Neutrophil (primary cell): ENCODE measurements around the gene AHNAK.

ENCODE experiments used
- H3K27ac ChIP-seq: fragments of 200-600 bp; sonication (generic); 2 replicates; pipeline ENCODE4 v1.5.1; 2016; ENCODE audit warnings: mild to moderate bottlenecking, moderate library complexity
- H3K27me3 ChIP-seq: fragments of 200-600 bp; sonication (generic); 2 replicates; pipeline ENCODE4 v1.6.0; 2016; ENCODE audit warnings: mild to moderate bottlenecking
- H3K36me3 ChIP-seq: fragments of 200-600 bp; sonication (generic); 2 replicates; pipeline ENCODE4 v1.5.1; 2017
- H3K4me1 ChIP-seq, 2 experiments: fragments of 200-600 bp in 1 of 2; sonication (generic) in 1 of 2; 1 replicate in 1 of 2; 2 replicates in 1 of 2; pipeline versions ENCODE4 v1.5.1 to v1.6.1; 2013 to 2016; ENCODE audit warnings: low read depth in 1 of 2, low read length in 1 of 2, mild to moderate bottlenecking in 1 of 2, moderate library complexity in 1 of 2; ENCODE audit not compliant: control insufficient read depth in 1 of 2, insufficient read depth in 1 of 2
- H3K4me3 ChIP-seq, 2 experiments: fragments of 200-600 bp in 1 of 2; sonication (generic) in 1 of 2; 1 replicate in 1 of 2; 2 replicates in 1 of 2; pipeline ENCODE4 v1.5.1; 2013 to 2016; ENCODE audit warnings: low read depth in 1 of 2, low read length in 1 of 2, mild to moderate bottlenecking in 1 of 2, moderate library complexity in 1 of 2
- H3K9me3 ChIP-seq: fragments of 200-600 bp; sonication (generic); 2 replicates; pipeline ENCODE4 v1.5.1; 2016
- TF ChIP-seq, protein P1 (sequence below): fragments of 200-600 bp; sonication (generic); IDR thresholded peaks from 2 replicates; pipeline ENCODE4 v1.5.1; 2016; ENCODE audit warnings: antibody characterized with exemption

The AHNAK gene

DNA sequence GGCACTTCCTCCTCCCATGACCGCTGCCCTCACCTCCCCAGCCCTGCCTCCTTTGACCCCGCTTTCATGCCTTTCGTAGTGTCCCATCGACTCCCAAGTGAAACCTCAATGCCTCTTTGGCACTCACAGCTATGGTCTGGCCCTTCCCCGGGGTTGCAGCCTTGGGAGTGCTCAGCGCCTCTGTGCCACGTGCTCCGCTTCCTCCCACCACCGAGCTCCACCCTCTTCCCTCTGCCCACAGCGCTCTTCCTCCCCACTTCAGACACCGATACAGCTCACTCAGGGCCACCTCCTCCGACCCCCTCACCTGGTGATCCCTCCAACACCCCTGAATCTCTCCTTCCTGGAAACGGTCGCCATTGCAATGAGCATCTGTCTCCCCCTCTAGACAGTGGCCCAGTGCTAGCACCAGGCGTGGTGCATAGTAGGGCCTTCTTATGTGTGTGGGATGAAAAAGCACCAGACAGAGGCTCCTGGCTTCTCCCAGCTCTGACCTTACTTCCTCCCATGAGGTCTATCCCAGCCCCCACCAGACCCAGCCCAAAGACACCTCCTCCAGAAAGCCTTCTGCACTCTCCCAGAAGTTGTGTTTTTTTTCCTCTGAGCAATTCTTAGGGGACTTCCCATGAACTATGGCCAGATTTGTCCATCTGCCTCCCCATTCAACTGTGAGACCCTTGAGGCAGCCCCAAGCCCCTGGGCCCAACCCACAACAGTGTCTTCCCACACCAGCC is 144.2 kb downstream of the AHNAK start:
- Histone ChIP-seq H3K4me1 (peaks cover 5 to 14% of the 10 kb centered on the region in 2 experiments), H3K9me3 (no peaks in the 10 kb centered on the region), H3K36me3 (no peaks in the 10 kb centered on the region), H3K27me3 (no peaks in the 10 kb centered on the region), H3K27ac (no peak overlapping the region), H3K4me3 (no peak overlapping the region)
- TF ChIP-seq, protein P1, sequence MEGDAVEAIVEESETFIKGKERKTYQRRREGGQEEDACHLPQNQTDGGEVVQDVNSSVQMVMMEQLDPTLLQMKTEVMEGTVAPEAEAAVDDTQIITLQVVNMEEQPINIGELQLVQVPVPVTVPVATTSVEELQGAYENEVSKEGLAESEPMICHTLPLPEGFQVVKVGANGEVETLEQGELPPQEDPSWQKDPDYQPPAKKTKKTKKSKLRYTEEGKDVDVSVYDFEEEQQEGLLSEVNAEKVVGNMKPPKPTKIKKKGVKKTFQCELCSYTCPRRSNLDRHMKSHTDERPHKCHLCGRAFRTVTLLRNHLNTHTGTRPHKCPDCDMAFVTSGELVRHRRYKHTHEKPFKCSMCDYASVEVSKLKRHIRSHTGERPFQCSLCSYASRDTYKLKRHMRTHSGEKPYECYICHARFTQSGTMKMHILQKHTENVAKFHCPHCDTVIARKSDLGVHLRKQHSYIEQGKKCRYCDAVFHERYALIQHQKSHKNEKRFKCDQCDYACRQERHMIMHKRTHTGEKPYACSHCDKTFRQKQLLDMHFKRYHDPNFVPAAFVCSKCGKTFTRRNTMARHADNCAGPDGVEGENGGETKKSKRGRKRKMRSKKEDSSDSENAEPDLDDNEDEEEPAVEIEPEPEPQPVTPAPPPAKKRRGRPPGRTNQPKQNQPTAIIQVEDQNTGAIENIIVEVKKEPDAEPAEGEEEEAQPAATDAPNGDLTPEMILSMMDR: no peak

GRCh38 chr11:62401811-62402210 is 144.8 kb downstream of the AHNAK start:
- H3K36me3 ChIP-seq: no peaks in the 10 kb centered on the region
- TF ChIP-seq, protein P1: no peak
- H3K27ac ChIP-seq: no peak overlapping the region
- peaks cover 5 to 14% of the 10 kb centered on the region in 2 experiments for H3K4me1 ChIP-seq
- H3K27me3 ChIP-seq: no peaks in the 10 kb centered on the region
- no peaks in the 10 kb centered on the region for H3K9me3 ChIP-seq
- no peak overlapping the region for H3K4me3 ChIP-seq

DNA sequence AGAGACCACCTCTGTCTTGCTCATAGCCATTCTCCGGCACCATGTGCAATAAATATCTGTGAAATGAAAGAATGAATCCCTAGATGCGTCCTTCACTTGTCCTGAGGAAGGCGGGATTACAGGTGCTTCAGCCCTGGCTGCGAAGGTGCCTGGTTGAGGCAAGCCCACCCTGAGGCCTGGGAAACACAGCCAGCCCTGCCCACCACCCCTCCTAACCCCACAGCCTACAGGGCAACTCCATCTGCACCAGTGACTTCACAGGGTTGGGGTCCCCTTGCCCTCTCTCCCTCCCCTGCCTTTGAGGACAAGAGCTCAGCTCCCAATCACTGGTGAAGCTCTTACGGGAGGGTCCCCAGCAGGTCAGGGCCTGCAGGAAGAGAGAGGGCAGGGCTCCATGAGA is 145.2 kb downstream of the AHNAK start:
- H3K4me3 ChIP-seq: no peak overlapping the region
- no peaks in the 10 kb centered on the region for H3K36me3 ChIP-seq
- TF ChIP-seq, protein P1: no peak
- H3K9me3 ChIP-seq: no peaks in the 10 kb centered on the region
- H3K27me3 ChIP-seq: no peaks in the 10 kb centered on the region
- H3K27ac ChIP-seq: no peak overlapping the region
- peaks cover 5 to 14% of the 10 kb centered on the region in 2 experiments for H3K4me1 ChIP-seq

DNA sequence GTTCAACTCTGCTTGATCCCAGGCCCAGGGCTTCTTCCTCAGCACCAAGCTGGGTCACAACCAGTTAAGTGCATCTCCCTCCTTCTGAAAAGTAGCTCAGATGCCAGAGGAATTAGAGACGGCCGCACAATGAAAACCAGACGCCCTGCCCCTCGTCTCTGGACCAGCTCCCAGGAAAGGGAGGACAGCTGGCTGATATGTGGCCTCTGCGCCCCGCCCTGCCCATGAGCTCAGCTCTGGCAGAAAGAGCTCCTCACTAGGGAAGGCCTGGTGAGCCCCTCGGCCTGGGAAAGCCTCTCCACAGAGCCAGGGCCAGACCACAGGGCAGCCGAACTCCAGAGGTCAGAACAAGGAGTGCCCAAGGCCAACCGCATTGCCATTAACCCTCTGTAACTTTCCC is 145.8 kb downstream of the AHNAK start:
- H3K4me1 ChIP-seq: peaks cover 5 to 14% of the 10 kb centered on the region in 2 experiments
- no peak overlapping the region for H3K4me3 ChIP-seq
- TF ChIP-seq, protein P1: no peak
- H3K36me3 ChIP-seq: no peaks in the 10 kb centered on the region
- no peaks in the 10 kb centered on the region for H3K9me3 ChIP-seq
- H3K27me3 ChIP-seq: no peaks in the 10 kb centered on the region
- H3K27ac ChIP-seq: no peak overlapping the region

- H3K27me3 ChIP-seq: no peaks in the 10 kb centered on the region
- no peak overlapping the region for H3K27ac ChIP-seq
- TF ChIP-seq, protein P1: no peak
- no peaks in the 10 kb centered on the region for H3K36me3 ChIP-seq
- H3K4me3 ChIP-seq: no peak overlapping the region
- H3K9me3 ChIP-seq: no peaks in the 10 kb centered on the region
- peaks cover 5 to 14% of the 10 kb centered on the region in 2 experiments for H3K4me1 ChIP-seq
These were observed 146.3 kb downstream of the AHNAK start for GRCh38 chr11:62400281-62400680.
